NCI-H1417 treated with DMSO at 0.1 percent for 48 hours (cell line): ENCODE results near the gene TMEM161B.
"Not testable (repeated sequence)": the region's sequence is repeated elsewhere in the genome, so short reads cannot be mapped to it uniquely, and the experiment has no call there.

Source experiments
- DNase-seq: peaks from one replicate; lab custom pipeline; 2025; lab: John Stamatoyannopoulos, UW

TMEM161B gene

DNA sequence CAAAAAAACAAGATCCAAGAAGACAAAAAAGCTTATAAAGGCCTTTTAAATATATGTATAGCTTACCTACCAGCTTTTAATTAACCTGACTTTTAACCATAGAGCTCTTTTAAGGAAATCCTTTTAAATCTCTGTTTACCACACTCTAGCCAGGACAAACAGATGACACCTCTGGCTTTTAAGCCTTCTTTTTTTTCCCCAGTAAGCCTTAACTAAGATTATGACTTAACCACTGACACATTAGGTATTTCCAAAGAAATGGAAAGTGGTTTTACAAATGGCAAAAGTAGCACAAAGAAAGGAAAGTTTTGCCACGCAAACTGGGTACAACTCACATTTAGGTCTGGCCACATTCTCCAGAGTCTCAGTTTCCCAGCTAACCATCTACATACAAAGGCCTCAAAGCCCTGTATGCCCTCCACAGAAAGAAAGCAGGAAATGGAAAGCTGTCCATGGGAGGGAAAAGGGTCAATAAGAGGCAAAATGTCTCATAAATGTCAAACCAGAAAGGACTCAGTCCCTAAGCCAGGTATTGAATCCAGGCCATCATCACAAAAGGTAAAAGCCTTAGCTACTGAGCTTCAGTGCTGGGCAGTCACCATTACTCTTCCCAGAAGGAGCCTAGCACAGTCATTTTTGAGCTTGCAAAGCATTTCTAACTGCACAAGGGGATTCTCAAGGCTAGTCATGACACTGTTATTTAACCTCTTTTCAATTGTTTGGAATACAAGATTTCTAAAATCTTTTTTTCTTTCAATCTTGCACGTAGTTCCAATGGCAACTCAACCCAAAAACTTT is 19.7 kb downstream of the TMEM161B start:
- DNase-seq = no peak

DNA sequence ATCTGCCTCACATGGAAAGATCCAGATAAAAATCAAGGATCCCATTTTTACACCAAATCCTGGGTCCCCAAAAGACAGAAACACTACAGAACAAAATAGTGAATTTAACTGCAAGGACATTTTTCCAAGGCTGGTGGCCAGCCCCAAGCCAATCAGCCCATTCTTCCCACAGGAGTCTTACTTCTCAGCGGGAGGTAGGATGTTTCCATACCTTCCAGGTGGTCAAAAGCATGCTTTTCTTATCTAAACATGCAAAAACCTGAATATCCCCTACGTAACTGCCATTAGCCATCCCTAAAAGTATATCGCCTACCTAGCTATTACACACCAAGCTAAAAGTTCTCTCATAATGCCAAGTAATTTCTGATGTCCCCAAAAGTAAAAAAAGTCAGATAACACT is 20.6 kb downstream of the TMEM161B start:
- DNase-seq = no peak

DNA sequence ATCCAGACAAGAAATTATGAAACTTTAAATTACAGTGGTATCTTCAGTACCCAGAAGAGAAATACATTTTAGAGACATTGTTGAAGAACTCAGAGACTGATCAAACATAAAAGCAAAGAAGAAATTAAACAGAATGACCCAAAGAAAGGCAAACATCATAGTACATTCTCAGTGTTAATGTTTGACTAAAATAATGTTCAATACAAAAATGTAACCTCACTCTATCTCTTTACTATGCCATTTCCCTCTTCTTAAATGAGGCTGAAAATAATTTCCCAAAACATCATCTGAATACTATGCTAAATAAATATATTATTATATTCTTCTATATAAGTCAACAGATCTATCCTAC is 22.8 kb downstream of the TMEM161B start:
- no peak for DNase-seq

DNA sequence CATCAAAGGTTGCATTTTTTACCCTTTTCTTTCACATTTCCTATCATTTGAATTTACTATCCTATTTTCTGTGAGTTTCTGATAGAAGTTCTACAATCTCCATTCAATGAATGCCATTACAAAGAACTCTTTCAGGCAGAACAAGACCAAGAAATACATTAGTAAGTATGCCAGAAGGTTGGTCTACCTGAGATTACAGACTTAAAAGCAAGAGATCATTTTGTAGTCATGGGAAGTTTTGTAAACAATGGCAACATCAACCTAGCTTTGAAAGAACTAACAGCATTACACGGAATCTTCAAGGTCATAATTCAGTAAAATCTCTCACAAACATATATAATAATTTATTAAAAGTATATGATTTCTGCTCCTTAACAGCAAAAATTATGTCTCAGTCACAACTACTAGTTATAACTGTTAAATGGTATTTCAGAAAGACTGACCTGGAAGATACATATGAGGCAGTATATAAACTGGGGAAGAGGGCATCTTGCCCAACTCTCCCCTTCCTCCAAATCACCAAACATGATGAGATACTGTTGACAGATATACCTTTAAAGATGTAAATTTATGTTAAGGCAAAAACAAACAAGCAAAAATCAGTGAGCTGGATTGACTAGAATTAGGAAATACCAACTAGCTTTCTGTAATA is 23.3 kb downstream of the TMEM161B start:
- no peak for DNase-seq

DNA sequence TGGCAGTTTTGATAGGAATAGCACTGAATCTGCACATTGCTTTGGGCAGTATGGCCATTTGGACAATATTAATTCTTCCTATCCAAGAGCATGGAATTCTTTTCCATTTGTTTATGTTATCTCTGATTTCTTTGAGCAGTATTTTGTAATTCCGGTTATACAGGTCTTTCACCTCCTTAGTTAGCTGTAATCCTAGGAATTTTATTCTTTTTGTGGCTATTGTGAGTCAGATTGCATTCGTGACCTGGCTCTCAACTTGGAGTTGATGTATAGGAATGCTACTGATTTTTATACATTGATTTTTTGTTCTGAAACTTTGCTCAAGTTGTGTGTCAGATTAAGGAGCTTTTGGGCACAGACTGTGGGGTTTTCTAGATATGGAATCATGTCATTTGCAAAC is 24.0 kb downstream of the TMEM161B start:
- no peak for DNase-seq

DNA sequence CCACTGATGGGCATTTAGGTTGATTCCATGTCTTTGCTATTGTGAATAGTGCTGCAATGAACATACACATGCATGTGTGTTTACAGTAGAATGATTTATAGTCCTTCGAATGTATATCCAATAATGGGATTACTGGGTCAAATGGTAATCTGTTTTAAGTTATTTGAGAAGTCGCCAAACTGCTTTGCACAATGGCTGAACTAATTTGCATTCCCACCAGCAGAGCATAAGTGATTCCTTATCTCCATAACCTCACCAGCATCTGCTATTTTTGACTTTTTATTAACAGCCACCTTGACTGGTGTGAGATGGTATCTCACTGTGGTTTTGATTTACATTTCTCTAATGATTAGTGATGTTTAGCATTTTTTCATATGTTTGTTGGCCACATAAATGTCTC is 25.2 kb downstream of the TMEM161B start:
- DNase-seq = not testable (repeated sequence)

DNA sequence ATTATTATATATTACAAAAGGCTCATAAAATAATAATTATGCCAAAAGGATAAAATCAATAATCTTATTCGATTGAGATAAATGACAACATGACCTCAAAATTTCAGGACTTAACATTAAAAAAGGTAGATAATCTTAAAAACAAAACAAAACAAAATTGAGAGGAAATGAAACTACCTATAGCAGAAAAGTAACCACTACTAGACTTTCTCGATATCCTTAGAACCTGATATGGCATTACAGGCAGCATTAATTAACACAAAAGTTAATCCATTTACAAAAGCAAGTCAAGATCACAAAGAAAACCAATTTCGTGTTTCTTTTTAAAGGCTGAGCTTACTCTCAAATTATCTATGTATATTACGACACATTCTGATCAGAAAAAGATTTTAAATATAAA is 29.9 kb downstream of the TMEM161B start:
- no peak for DNase-seq

DNA sequence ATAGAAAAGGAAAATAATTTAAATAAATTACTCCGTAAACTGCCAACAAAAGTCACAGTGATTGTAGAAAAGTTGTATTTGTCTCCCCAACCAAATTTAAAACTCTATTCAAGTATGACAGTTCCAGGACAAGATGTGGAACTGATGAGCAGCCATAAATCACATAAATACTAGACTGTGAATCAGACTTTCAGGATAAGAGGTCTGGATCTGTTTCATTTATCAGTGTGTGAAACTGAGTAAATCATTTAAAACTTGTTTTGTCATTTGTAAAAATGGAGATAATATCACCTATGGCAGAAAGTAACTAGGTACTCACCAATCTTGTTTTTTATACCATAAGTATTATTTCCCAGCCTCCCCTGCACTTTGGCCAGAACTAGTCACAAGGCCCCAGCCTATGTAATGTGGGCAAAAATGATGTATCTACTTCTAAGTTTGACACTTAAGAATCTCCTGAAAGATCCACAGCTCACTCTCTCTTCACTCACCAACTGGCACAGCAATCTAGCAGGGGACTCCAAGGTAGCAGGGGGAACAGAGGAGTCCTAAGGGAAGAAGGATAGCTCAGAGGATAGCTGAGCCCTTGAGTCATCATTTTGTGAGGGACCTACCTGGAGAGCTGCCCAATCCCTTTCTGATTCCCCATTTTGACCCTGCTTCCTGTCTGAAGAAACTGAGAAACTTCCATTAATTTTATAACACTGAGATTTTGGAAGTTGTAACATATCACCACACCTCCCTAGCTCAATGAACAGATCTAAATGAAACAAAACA is 31.6 kb downstream of the TMEM161B start:
- DNase-seq = no peak

DNA sequence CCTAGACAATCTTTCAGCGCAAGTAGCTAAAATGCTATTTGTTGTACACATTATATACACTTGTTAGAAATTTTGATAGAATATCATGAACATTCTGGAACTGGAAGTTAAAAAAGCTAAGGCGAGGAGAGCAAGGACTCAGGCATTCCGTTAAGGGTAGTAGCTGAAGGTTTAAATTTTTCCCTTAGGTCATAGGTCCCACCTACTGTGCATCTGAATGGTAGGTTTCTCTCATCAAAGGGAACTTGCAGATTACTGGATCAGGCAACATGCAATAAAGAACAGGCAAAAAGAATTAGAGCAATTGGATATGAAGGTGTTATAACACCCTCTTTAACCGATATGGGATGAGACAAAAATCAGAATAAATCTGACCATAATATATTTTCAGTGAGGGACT is 32.8 kb downstream of the TMEM161B start:
- no peak for DNase-seq

DNA sequence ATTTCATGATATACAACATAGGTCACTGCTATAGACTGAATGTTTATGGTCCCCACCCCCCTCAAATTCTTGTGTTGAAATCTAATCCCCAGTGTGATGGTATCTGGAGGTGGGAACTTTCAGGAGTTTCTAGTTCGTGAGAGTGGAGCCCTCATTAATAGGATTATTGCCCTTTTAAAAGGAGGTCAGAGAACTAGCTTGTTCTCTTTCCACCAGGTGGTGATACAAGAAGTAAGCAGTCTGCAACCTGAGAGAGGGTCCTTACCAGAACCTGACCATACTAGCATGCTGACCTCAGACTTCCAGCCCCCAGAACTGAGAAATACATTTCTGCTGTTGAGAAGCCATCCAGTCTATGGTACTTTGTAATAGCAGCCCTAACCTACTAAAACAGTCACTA is 33.3 kb downstream of the TMEM161B start:
- no peak for DNase-seq

DNA sequence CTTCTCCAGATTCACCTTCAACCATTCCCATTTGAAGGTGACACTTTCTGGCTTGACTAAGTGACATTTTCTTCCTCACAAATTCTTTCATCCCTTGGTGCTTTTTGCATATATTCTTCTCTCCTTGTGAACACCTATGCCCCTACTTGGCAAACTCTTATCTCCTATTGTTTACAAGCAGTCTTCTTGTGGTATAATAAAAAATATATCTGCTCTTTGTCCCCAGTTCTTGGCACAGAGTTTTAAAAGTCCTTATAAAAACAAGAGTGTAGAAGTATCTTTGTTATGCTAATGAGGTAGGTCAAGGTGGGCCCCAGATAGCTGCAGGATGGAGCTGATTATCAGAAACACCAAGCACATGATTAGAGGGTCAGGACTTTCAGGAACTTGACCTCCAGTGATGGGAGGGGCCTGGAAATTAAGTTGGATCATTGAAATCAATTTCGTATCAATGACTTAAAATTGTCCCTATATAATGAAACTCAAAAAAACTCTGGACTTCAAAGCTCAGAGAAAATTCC is 38.0 kb downstream of the TMEM161B start:
- DNase-seq = no peak

DNA sequence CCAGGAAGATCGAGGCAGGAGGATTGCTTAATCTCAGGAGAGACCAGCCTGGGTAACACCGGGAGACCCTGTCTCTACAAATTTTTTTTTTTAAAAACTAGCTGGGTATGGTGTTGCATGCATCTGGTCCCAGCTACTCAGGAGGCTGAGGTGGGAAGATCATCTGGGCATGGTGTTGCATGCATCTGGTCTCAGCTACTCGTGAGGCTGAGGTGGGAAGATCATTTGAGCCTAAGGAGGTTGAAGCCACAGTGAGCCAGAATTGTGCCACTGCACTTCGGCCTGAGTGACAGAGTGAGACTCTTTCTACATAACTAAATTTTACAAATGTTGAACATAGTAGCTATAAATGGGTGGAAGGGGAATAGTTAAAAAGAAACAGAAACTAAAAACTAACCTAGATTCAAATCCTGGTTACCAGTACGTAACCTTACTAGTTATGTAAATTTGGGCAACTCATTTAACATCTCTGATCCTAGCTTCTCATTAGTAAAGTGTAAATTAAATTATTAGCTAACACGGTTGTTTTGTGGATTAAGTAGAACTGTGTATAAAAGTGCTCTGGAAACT is 41.7 kb downstream of the TMEM161B start:
- DNase-seq = no peak

DNA sequence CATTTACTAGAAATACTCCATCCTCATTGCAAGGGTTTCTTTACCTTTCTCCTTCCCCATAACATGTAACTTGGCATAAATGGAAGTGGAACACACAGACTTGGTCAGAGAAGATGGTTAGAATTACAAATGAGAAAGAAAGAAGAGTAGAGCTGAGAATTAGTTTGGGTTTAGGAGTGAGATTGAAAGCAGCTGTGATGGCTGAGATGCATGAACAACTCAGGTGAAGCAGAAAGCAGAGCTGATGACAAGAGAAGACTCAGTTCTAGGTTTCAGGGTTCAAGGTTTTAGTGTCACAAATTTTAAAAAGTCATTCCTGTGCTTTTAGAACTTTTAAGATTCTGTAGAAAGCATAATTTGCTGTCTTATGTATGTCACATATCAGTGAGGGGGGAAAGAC is 54.0 kb downstream of the TMEM161B start:
- DNase-seq = no peak

DNA sequence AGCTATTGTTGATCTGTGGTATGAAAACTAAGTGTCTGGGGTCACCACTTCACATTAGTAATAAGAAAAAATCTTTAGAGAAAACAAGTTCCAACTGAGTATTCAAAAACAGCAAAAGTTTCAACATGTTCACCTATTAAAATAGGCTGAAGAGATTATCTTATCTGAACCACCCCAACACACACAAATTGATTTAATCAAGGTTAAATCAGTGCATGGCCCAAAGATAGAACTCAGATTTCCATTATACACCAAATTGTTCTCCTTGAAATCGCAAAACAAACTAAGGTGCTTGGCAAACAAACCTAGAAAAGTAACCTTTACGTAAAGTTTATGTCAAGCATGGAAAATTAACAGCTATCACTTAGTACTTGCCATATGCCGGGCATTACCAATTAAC is 61.1 kb downstream of the TMEM161B start:
- no peak for DNase-seq

DNA sequence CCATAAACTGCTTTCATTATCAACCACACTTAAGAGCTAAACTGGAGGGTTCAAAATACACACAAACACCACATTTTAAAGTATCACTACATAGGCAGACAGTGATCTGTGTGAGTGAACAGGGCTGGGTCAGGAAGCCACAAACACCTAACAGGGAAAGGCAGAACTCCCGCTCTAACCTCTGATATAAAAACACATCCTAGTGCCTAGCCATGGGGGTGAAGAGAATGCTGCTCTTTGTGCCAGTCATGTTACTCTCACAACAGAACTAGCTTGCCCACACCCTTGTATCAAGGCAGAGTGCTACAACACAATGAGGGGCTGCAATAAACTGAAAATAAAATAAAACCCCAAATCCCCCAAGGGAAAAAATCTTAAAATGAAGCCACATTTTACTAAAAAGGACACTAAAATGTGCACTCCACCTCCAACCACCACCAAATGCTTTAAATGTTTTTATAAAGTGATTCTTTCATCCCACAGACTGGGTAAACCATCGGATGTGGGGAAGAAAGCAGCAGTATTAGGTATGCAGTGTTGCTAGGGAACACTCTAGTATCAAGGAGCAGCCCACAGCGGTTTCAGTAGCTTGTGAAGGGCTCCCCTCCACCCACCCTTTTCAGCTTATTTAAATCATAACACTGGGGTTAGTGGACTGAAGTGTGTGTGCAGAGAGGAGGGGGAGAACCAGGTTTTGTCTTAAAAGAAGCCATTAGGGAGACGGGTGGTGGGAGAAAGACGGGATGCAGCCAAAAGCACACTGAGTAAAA is 64.5 kb downstream of the TMEM161B start:
- no peak for DNase-seq

DNA sequence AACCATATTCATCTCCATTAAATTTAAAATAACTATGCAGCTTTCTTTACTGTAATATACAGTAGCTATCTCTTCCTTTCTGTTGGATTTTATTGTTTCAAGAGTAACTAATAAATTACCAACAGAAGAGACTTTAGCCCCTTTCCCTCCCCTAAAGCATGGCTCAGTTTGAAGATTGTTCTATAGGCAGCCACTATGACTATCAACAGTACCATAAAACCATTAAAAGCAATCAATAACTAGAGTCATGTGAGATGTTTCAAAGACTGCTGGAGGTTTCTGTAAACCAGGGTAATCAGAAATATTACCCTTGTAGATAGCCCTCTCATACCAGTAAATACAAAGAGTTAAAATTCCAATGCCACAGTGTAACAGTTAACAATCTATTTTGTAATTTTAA is 73.0 kb downstream of the TMEM161B start:
- DNase-seq = no peak

DNA sequence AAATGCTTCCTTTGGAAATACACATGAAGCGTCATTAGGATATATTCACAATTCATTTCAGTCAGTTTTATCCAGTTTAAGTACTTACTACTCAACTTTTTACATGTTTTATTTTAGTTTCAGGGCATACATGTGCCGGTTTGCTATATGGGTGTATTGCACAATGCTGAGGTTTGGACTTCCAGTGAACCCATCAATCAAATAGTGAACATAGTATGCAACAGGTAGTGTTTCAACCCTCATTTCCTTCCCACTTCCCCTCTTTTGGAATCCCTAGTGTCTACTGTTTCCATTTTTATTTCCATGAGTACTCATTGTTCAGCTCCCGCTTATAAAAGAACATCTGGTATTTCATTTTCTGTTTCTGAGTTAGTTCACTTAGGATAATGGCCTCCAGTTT is 74.7 kb downstream of the TMEM161B start:
- no peak for DNase-seq

DNA sequence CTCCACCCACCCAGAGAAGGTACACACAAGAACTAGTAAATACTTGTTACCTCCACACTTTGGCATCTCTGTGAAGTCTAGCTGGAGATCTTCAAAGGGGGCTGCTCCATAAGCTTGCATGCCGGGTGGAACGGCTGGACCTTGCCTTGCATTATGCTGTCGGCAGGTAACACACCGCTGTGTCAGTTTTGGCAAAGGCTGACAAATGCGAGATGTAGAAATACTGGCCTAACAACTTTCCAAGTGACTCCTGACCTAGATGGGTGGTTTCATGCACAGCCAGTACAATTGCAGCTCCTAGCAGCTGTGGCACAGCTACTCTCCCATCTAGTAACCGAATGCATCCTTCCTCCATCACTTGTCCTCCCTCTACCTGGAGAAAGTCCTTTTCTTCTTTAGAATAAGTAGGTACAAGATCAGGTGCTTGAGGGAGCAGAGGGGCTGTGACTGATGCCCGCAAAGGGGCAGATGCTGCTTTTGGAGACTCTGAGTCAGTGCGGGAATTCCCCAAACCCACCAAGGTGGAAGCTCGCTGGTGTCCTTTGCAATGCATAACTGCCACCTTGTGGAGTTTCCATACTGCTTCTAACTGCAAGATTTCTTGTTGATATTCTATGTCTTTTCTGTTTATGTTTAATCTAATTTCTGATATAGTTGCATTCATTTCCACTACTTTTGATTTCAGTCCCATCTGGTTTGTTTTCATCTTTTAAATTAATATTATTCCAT is 78.4 kb downstream of the TMEM161B start:
- no peak for DNase-seq

DNA sequence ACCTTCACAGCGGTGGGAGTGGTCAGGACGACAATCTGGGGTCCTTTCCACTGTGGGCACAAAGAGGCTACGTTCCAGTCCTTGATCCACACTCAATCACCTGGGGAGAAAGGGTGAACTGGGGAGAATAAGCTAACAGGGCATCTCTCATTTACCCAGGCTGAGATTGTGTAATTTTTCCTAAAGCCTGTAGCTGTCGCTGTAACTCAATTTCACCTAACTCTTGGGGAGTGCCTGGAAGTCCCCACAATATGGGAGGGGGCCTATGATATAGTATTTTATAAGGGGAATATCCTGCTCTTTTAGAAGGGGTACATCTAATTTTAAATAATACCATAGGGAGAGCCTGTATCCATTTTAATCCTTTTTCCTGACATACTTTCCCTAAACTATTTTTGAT is 79.2 kb downstream of the TMEM161B start:
- not testable (repeated sequence) for DNase-seq

DNA sequence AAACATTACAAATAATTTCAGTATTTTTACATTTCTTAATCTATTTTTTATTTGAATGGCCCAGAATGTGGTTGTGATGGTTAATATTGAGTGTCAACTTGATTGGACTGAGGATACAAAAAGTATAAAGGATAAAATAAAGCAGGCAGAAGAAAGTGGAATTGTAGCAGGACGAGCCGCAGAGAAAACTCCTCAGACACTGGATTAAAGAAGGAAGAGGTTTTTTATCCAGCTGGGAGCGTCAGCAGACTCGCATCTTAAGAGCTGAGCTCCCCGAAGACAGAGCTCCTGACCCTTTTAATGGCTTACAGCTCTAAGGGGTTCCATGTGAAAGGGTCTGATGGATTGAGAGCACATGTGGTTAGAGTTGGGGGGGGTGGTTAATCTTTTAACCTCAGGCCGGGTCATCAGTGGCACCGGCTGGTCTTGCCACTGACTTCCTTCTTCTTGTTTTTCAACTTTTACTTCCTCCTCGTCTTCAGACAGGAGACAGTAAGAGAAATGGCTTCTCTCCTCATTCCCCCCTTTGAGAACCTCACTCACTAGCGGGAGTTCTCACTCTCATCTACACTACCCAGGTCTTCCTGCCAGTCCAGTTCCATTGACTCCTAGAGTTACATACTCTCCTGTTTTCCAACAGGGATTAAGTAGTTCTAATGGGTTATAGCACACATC is 80.0 kb downstream of the TMEM161B start:
- DNase-seq = no peak

DNA sequence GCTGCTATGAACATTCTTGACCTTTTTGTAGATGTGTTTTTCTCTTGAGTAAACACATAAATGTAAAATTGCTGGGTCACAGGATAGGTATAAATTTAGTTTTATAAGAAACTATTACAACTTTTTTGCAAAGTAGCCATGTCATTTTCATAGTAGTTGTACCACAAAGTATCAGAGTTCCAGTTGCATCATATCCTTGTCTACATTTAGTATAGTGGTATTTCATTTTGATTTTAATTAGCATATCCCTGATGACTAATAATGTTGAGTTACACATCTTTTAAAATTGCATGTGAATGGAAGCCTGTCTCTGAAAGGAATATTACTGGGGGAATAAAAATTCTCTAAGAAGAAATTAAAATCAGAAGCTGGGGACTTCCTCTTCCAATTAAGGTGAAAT is 85.4 kb downstream of the TMEM161B start:
- DNase-seq = no peak
